Keratinocyte (primary cell): ENCODE results near the gene LHPP.

Experiments
- EZH2 ChIP-seq: IDR thresholded peaks from one replicate; pipeline ENCODE4 v1.6.1; 2012; ENCODE audit warnings: inconsistent platforms, mild to moderate bottlenecking, low read length, moderate library complexity
- TF ChIP-seq, protein P1 (sequence below), 3 experiments: IDR thresholded peaks in 1 of 3; conservative IDR thresholded peaks in 1 of 3; optimal IDR thresholded peaks in 1 of 3; 2 replicates in 2 of 3; 3 replicates in 1 of 3; pipeline versions ENCODE3 to v1.5.1; 2011; ENCODE audit warnings: low read length in 3 of 3, mild to moderate bottlenecking in 3 of 3, moderate library complexity in 2 of 3, control low read depth in 1 of 3, inconsistent platforms in 1 of 3; ENCODE audit not compliant: insufficient read depth in 2 of 3; ENCODE audit errors: extremely low read depth in 1 of 3

DNA sequence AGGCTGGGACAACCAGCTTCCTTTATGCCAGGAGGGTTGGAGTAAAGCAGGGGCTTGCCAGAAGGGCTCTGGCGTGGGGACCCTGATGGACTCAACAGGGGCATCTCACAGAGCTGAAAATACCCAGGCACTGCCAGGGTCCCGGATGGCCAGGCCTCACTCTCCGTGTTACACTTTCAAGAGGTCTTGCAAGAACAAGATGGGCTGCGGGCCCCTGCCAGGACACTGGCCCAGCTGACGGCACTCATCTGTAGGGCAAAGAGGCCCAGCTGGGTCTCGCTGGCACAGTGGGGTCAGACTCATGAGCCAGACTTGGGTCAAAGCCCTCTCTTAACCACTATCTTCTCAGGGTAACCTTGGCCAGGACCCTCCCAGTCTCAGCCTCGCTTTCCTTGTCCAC lies 191.7 kb downstream of the LHPP start:
- TF ChIP-seq, protein P1, sequence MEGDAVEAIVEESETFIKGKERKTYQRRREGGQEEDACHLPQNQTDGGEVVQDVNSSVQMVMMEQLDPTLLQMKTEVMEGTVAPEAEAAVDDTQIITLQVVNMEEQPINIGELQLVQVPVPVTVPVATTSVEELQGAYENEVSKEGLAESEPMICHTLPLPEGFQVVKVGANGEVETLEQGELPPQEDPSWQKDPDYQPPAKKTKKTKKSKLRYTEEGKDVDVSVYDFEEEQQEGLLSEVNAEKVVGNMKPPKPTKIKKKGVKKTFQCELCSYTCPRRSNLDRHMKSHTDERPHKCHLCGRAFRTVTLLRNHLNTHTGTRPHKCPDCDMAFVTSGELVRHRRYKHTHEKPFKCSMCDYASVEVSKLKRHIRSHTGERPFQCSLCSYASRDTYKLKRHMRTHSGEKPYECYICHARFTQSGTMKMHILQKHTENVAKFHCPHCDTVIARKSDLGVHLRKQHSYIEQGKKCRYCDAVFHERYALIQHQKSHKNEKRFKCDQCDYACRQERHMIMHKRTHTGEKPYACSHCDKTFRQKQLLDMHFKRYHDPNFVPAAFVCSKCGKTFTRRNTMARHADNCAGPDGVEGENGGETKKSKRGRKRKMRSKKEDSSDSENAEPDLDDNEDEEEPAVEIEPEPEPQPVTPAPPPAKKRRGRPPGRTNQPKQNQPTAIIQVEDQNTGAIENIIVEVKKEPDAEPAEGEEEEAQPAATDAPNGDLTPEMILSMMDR (optimal IDR thresholded peaks at IDR 0.05 in 1 of 3, IDR thresholded peaks at IDR 0.05 in 1 of 3, conservative IDR thresholded peaks at IDR 0.05 in 1 of 3; ENCODE audit: extremely low read depth in 1 of 3, insufficient read depth in 2 of 3, low read length in 3 of 3) = no peak
- no peak for TF ChIP-seq EZH2
